GM12878 (cell line): ENCODE measurements around the gene LARP6. TPM values are rescaled to one million over a fixed set of nuclear protein-coding genes. Genes with fewer than 3 reads are reported as not detected.

Source experiments
- ATAC-seq: fragments of 200-7000 bp; cut with Tn5 transposase; 3 replicates; pipeline ENCODE4 v1.9.1; 2020; ENCODE audit warnings: mild to moderate bottlenecking, moderate library complexity
- BruUV-seq: library from RNA; stranded (reverse); fragments of 400-500 nt; replicated peaks from 2 replicates; lab custom pipeline; 2021; lab: Mats Ljungman, UMichigan
- CTCF ChIA-PET: fragments of 300-600 bp; sonication (Branson Sonifier 250); formaldehyde crosslinking; extraction: SDS; loops from one replicate; lab custom pipeline; 2021; ENCODE audit warnings: inconsistent platforms; lab: Yijun Ruan, JAX
- POLR2A ChIA-PET: fragments of 350-600 bp; formaldehyde crosslinking; extraction: SDS; loops from one replicate; lab custom pipeline; 2021; ENCODE audit warnings: inconsistent platforms; lab: Charles Lee
- RAD21 ChIA-PET: fragments of 300-600 bp; sonication (Branson Sonifier 250); formaldehyde crosslinking; loops from one replicate; lab custom pipeline; 2023; ENCODE audit warnings: antibody characterized with exemption; ENCODE audit not compliant: unreplicated experiment; lab: Charles Lee
- SMC1A ChIA-PET: fragments of 300-600 bp; sonication (Branson Sonifier 250); formaldehyde crosslinking; loops from one replicate; lab custom pipeline; 2023; ENCODE audit not compliant: unreplicated experiment, uncharacterized antibody; lab: Charles Lee
- DNase-seq: peaks from one replicate; pipeline ENCODE4 v3.0.0-alpha.2; 2011; ENCODE audit warnings: low read depth, low spot score
- FAIRE-seq: peaks from 3 replicates; lab custom pipeline; 2011; peaks lifted over from hg19 to GRCh38; lab: Jason Lieb, UNC
- H2AFZ ChIP-seq: 2 replicates; pipeline ENCODE4 v1.6.0; 2011; ENCODE audit warnings: low read depth, low read length, control low read depth; ENCODE audit not compliant: control insufficient read depth
- H3K27ac ChIP-seq: 2 replicates; pipeline ENCODE4 v1.5.1; 2011; ENCODE audit warnings: control low read depth; ENCODE audit not compliant: control insufficient read depth, insufficient read depth
- H3K27me3 ChIP-seq, 2 experiments: replicated peaks in 1 of 2; 2 replicates each; pipeline versions ENCODE4 v1.6.0 to v1.6.1; 2011; ENCODE audit warnings: low read length in 1 of 2; ENCODE audit not compliant: control insufficient read depth in 2 of 2, insufficient read depth in 2 of 2
- H3K36me3 ChIP-seq, 2 experiments: 2 replicates each; pipeline ENCODE4 v1.5.1; 2011; ENCODE audit warnings: low read length in 1 of 2; ENCODE audit not compliant: control insufficient read depth in 2 of 2, insufficient read depth in 2 of 2
- H3K4me1 ChIP-seq: 2 replicates; pipeline ENCODE4 v1.6.1; 2011; ENCODE audit warnings: mild to moderate bottlenecking, low read length, moderate library complexity, mixed read lengths; ENCODE audit not compliant: control insufficient read depth, insufficient read depth
- H3K4me2 ChIP-seq: 2 replicates; pipeline ENCODE4 v1.6.0; 2011; ENCODE audit warnings: control low read depth; ENCODE audit not compliant: control insufficient read depth, insufficient read depth
- H3K4me3 ChIP-seq: fragments of 200-600 bp; sonication (generic); 2 replicates; pipeline ENCODE4 v1.5.1; 2016
- H3K79me2 ChIP-seq: 2 replicates; pipeline ENCODE4 v1.6.0; 2011; ENCODE audit warnings: low read length; ENCODE audit not compliant: control insufficient read depth, insufficient read depth
- H3K9ac ChIP-seq: 2 replicates; pipeline ENCODE4 v1.8.0; 2011; ENCODE audit warnings: low read length, control low read depth, mixed read lengths; ENCODE audit not compliant: control insufficient read depth, insufficient read depth
- H3K9me3 ChIP-seq: replicated peaks from 3 replicates; pipeline ENCODE4 v1.5.1; 2011; ENCODE audit warnings: mild to moderate bottlenecking, low read length; ENCODE audit not compliant: control insufficient read depth, insufficient read depth
- H4K20me1 ChIP-seq: 2 replicates; pipeline ENCODE4 v1.6.0; 2011; ENCODE audit not compliant: control insufficient read depth, insufficient read depth
- BHLHE40 ChIP-seq, 2 experiments: fragments of 450-650 bp in 1 of 2; IDR thresholded peaks; 2 replicates each; pipeline ENCODE4 v1.6.1; 2011 to 2017; ENCODE audit warnings: low read depth in 2 of 2, borderline replicate concordance in 1 of 2, improper control_type of control experiment in 1 of 2, low read length in 1 of 2, mild to moderate bottlenecking in 1 of 2
- CREB1 ChIP-seq: IDR thresholded peaks from 2 replicates; pipeline ENCODE4 v1.6.1; 2012; ENCODE audit warnings: low read depth, mild to moderate bottlenecking, inconsistent platforms
- EGR1 ChIP-seq, 2 experiments: IDR thresholded peaks; 1 replicate in 1 of 2; 2 replicates in 1 of 2; pipeline ENCODE4 v1.6.1; 2011 to 2012; ENCODE audit warnings: low read depth in 2 of 2, low read length in 2 of 2, borderline replicate concordance in 1 of 2, mild to moderate bottlenecking in 1 of 2, moderate library complexity in 1 of 2
- HDAC6 ChIP-seq: fragments of 200-600 bp; sonication (generic); IDR thresholded peaks from one replicate; pipeline ENCODE4 v1.8.0; 2017; ENCODE audit warnings: antibody characterized with exemption; ENCODE audit not compliant: unreplicated experiment
- JUNB ChIP-seq: IDR thresholded peaks from 2 replicates; pipeline ENCODE4 v1.6.1; 2016; ENCODE audit warnings: antibody characterized with exemption, mild to moderate bottlenecking
- KLF5 ChIP-seq: fragments of 450-650 bp; IDR thresholded peaks from 2 replicates; pipeline ENCODE4 v1.6.1; 2014; ENCODE audit warnings: mild to moderate bottlenecking; ENCODE audit not compliant: partially characterized antibody
- LARP7 ChIP-seq: fragments of 450-650 bp; IDR thresholded peaks from 2 replicates; pipeline ENCODE4 v1.6.1; 2017; ENCODE audit warnings: mild to moderate bottlenecking
- MEF2B ChIP-seq: fragments of 450-650 bp; IDR thresholded peaks from 2 replicates; pipeline ENCODE4 v1.6.1; 2018; ENCODE audit warnings: mild to moderate bottlenecking, moderate library complexity; ENCODE audit not compliant: partially characterized antibody, poor library complexity, severe bottlenecking
- MTA2 ChIP-seq: fragments of 450-650 bp; IDR thresholded peaks from 2 replicates; pipeline ENCODE4 v1.6.1; 2016; ENCODE audit warnings: low read depth, mild to moderate bottlenecking, moderate library complexity
- MYC ChIP-seq: IDR thresholded peaks from 2 replicates; pipeline ENCODE4 v1.6.1; 2011; ENCODE audit warnings: mild to moderate bottlenecking, low read length, moderate library complexity, inconsistent platforms; ENCODE audit not compliant: insufficient read depth, insufficient replicate concordance, insufficient read length, severe bottlenecking
- PML ChIP-seq: IDR thresholded peaks from 2 replicates; pipeline ENCODE4 v1.6.1; 2012; ENCODE audit warnings: low read length, inconsistent platforms
- SIN3A ChIP-seq: IDR thresholded peaks from 2 replicates; pipeline ENCODE4 v1.6.1; 2012; ENCODE audit warnings: low read depth, low read length, improper control_type of control experiment
- YY1 ChIP-seq: IDR thresholded peaks from 2 replicates; pipeline ENCODE4 v1.6.1; 2011; ENCODE audit warnings: low read depth, mild to moderate bottlenecking, low read length
- ZNF384 ChIP-seq: IDR thresholded peaks from 2 replicates; pipeline ENCODE4 v1.6.1; 2012; ENCODE audit warnings: low read depth, mild to moderate bottlenecking, low read length, improper control_type of control experiment, borderline replicate concordance
- ZSCAN29 ChIP-seq: fragments of 450-650 bp; IDR thresholded peaks from 2 replicates; pipeline ENCODE4 v1.6.1; 2017; ENCODE audit warnings: mild to moderate bottlenecking, moderate library complexity
- WGBS: methylation state at CpG from one replicate; pipeline ENCODE4 v1.1.6; 2016; ENCODE audit warnings: low lambda C conversion rate; ENCODE audit not compliant: insufficient replicate concordance, insufficient coverage; ENCODE audit errors: missing lambda C conversion rate; 5-methylcytosine and 5-hydroxymethylcytosine counted together
- in situ Hi-C: fragments of 300-500 bp; cut with MboI; formaldehyde crosslinking; loops from 9 replicates; pipeline ENCODE4 v1.14.3; 2018; ENCODE audit warnings: mixed read lengths
- intact Hi-C: fragments of 100-400 bp; cut with micrococcal nuclease; formaldehyde crosslinking; loops from one replicate; pipeline ENCODE4 v1.14.2; 2022; ENCODE audit not compliant: unreplicated experiment
- polyA plus RNA-seq, 11 experiments: library from polyadenylated mRNA; depleted of rRNA in 4 of 11; unstranded in 6 of 11; stranded (reverse) in 5 of 11; fragments of >200 nt; fragmentation: Nextera tagmentation in 4 of 11; fragmentation: Illumina TruSeq in 1 of 11; extraction: Ambion mirVana in 4 of 11; extraction: Trizol in 1 of 11; gene quantifications; 1 replicate in 1 of 11; 2 replicates in 10 of 11; pipeline versions ENCODE4 v1.2.1 to v1.2.3, GENCODE V29; 2011 to 2016; ENCODE audit warnings: inconsistent platforms in 2 of 11, missing spikeins in 2 of 11, low read depth in 1 of 11
- total RNA-seq, 4 experiments: library from RNA; depleted of rRNA in 3 of 4; stranded (reverse); fragments of >200 nt in 3 of 4; fragmentation: Illumina TruSeq in 1 of 4; extraction: Trizol in 1 of 4; gene quantifications; 2 replicates each; pipeline versions ENCODE4 v1.2.1 to v1.2.3, GENCODE V29; 2013 to 2021
- TF ChIP-seq, protein P1 (sequence below): IDR thresholded peaks from 2 replicates; pipeline ENCODE4 v1.6.1; 2012; ENCODE audit warnings: low read depth, low read length, improper control_type of control experiment
- TF ChIP-seq, protein P2 (sequence below): IDR thresholded peaks from 2 replicates; pipeline ENCODE4 v1.6.1; 2011; ENCODE audit warnings: borderline replicate concordance, low read depth, mild to moderate bottlenecking, moderate library complexity, low read length; ENCODE audit not compliant: insufficient read depth, poor library complexity, severe bottlenecking
- TF ChIP-seq, protein P3 (sequence below): IDR thresholded peaks from 2 replicates; pipeline ENCODE4 v1.6.1; 2012; ENCODE audit warnings: low read length, inconsistent platforms

Gene LARP6
- total and polyA plus RNA-seq, 10 of the 15 experiments (the other 5 are each of a cell fraction or from before 2014, with no cell fraction given): 0.74 to 14.6 (median 3.9) TPM

DNA sequence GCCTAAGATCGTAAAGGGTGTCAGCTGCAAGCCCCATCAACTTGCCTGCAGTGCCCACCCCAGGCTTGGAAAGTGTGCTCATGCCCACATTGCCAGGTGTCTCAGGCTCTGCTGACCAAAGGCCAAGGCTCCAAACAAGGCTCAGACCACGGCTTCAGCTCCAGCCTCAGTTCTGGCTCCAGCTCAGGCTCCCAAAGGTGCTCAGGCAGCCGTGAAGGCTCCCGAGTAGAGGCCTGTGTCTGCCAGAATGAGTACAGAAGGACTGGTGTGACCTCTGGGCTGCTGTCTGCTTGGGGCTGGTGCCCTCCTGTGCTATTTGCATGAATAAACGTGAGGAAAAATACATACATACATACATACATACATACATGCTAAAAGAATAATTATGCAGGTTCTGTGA, 62.7 kb downstream of the LARP6 start:
- Histone ChIP-seq H3K79me2 (no peaks in the 10 kb centered on the region), H3K9me3 (no peaks in the 10 kb centered on the region), H3K27me3 (peaks cover 0 to 5% of the 10 kb centered on the region in 2 experiments; a peak in 1 of 4 replicates), H3K4me3 (no peak overlapping the region), H3K36me3 (no peaks in the 10 kb centered on the region)
- RAD21 ChIA-PET: no interaction called here
- in situ Hi-C loops (no loop called here), intact Hi-C loops (no loop called here)
- SMC1A ChIA-PET: no interaction called here
- TF ChIP-seq JUNB (no peak), EGR1 (IDR thresholded peaks at IDR 0.05; ENCODE audit: borderline replicate concordance in 1 of 2, low read depth in 2 of 2, low read length in 2 of 2) (no peak), MTA2 (no peak), YY1 (no peak), HDAC6 (no peak), KLF5 (no peak), PML (no peak), ZSCAN29 (no peak), MEF2B (no peak), LARP7 (no peak), MYC (no peak), BHLHE40 (IDR thresholded peaks at IDR 0.05; ENCODE audit: borderline replicate concordance in 1 of 2, low read depth in 2 of 2, low read length in 1 of 2) (no peak), ZNF384 (no peak), CREB1 (no peak), SIN3A (no peak)
- TF ChIP-seq, protein P1, sequence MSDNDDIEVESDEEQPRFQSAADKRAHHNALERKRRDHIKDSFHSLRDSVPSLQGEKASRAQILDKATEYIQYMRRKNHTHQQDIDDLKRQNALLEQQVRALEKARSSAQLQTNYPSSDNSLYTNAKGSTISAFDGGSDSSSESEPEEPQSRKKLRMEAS: no peak
- TF ChIP-seq, protein P2, sequence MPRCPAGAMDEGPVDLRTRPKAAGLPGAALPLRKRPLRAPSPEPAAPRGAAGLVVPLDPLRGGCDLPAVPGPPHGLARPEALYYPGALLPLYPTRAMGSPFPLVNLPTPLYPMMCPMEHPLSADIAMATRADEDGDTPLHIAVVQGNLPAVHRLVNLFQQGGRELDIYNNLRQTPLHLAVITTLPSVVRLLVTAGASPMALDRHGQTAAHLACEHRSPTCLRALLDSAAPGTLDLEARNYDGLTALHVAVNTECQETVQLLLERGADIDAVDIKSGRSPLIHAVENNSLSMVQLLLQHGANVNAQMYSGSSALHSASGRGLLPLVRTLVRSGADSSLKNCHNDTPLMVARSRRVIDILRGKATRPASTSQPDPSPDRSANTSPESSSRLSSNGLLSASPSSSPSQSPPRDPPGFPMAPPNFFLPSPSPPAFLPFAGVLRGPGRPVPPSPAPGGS: no peak
- TF ChIP-seq, protein P3, sequence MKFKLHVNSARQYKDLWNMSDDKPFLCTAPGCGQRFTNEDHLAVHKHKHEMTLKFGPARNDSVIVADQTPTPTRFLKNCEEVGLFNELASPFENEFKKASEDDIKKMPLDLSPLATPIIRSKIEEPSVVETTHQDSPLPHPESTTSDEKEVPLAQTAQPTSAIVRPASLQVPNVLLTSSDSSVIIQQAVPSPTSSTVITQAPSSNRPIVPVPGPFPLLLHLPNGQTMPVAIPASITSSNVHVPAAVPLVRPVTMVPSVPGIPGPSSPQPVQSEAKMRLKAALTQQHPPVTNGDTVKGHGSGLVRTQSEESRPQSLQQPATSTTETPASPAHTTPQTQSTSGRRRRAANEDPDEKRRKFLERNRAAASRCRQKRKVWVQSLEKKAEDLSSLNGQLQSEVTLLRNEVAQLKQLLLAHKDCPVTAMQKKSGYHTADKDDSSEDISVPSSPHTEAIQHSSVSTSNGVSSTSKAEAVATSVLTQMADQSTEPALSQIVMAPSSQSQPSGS: no peak
- TF ChIP-seq, all 136 proteins: peak for 0
- POLR2A ChIA-PET: no interaction called here
- Histone ChIP-seq H2AFZ (no peak overlapping the region), H4K20me1 (no peaks in the 10 kb centered on the region), H3K27ac (no peak overlapping the region), H3K4me1 (no peaks in the 10 kb centered on the region), H3K4me2 (no peak overlapping the region), H3K9ac (no peak overlapping the region)
- CTCF ChIA-PET: no interaction called here
- ATAC-seq: no peak
- 8% methylated on average over 5 of the region's 5 CpGs for WGBS
- no peak for DNase-seq
- FAIRE-seq: no peak
- BruUV-seq: no TSS peak
